Measurements from ENCODE around the gene ZNF189. TPM values are rescaled to one million over a fixed set of nuclear protein-coding genes. Genes with fewer than 3 reads are reported as not detected.

Gene ZNF189
- total RNA-seq, 1 donor from 2014 or later: 10.6 TPM

GRCh38 chr9:101451498-101451897 lies 52.8 kb downstream of the ZNF189 start:
- no peak overlapping the region for H3K27ac Mint-ChIP-seq
- no peaks in the 10 kb centered on the region for H3K9me3 Mint-ChIP-seq
- H3K4me1 Mint-ChIP-seq (ENCODE audit: low read depth): peaks cover 4% of the 10 kb centered on the region
- intact Hi-C loops (cut with micrococcal nuclease): no loop called here
- no peak for DNase-seq (ENCODE audit: low spot score)
- peaks cover 33% of the 10 kb centered on the region for H3K27me3 Mint-ChIP-seq (ENCODE audit: low read depth)
- no peak overlapping the region for H3K4me3 Mint-ChIP-seq (ENCODE audit: low read depth)
- H3K36me3 Mint-ChIP-seq (ENCODE audit: low read depth): no peaks in the 10 kb centered on the region

GRCh38 chr9:101453776-101454570 lies 55.3 kb downstream of the ZNF189 start:
- Mint-ChIP-seq H3K27me3 (ENCODE audit: low read depth) (peaks cover 23% of the 10 kb centered on the region), H3K27ac (no peak overlapping the region), H3K4me1 (ENCODE audit: low read depth) (no peaks in the 10 kb centered on the region), H3K4me3 (ENCODE audit: low read depth) (no peak overlapping the region), H3K36me3 (ENCODE audit: low read depth) (no peaks in the 10 kb centered on the region), H3K9me3 (no peaks in the 10 kb centered on the region)
- no peak for DNase-seq (ENCODE audit: low spot score)
- intact Hi-C loops (cut with micrococcal nuclease): no loop called here

GRCh38 chr9:101455656-101456240 lies 57.1 kb downstream of the ZNF189 start:
- DNase-seq (ENCODE audit: low spot score): no peak
- H3K36me3 Mint-ChIP-seq (ENCODE audit: low read depth): no peaks in the 10 kb centered on the region
- no peaks in the 10 kb centered on the region for H3K9me3 Mint-ChIP-seq
- H3K27ac Mint-ChIP-seq: no peak overlapping the region
- peaks cover 14% of the 10 kb centered on the region for H3K27me3 Mint-ChIP-seq (ENCODE audit: low read depth)
- intact Hi-C loops (cut with micrococcal nuclease): no loop called here
- no peak overlapping the region for H3K4me3 Mint-ChIP-seq (ENCODE audit: low read depth)
- H3K4me1 Mint-ChIP-seq (ENCODE audit: low read depth): no peaks in the 10 kb centered on the region

DNA sequence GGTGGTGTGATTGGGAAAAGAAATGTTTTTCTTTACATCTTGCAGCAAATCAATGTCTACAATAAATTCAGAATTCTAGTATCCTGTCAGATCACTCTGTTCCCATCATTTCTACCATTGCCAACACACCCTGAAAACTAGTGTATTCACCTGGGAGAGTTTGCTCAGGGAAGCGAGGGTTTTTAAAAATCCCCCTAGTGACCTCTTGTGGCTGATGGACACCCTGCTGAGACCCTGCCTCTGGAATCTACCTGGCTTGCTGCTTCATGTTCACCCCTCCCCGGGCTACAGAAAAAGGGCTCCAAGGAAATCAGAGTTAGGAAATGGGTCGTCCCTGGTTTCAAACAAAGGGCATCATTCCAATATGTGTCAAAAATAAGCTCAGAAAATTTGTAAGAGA lies 58.4 kb downstream of the ZNF189 start:
- Mint-ChIP-seq H3K9me3 (no peaks in the 10 kb centered on the region), H3K36me3 (ENCODE audit: low read depth) (no peaks in the 10 kb centered on the region), H3K27ac (no peak overlapping the region), H3K27me3 (ENCODE audit: low read depth) (peaks cover 8% of the 10 kb centered on the region), H3K4me3 (ENCODE audit: low read depth) (no peak overlapping the region), H3K4me1 (ENCODE audit: low read depth) (no peaks in the 10 kb centered on the region)
- intact Hi-C loops (cut with micrococcal nuclease): no loop called here
- no peak for DNase-seq (ENCODE audit: low spot score)

GRCh38 chr9:101458963-101459631 lies 60.4 kb downstream of the ZNF189 start:
- no peaks in the 10 kb centered on the region for H3K9me3 Mint-ChIP-seq
- H3K4me3 Mint-ChIP-seq (ENCODE audit: low read depth): no peak overlapping the region
- H3K27me3 Mint-ChIP-seq (ENCODE audit: low read depth): peaks cover 12% of the 10 kb centered on the region
- DNase-seq (ENCODE audit: low spot score): no peak
- intact Hi-C loops (cut with micrococcal nuclease): loop anchor here (1.0 kb wide), 1 partner anchor 71 kb away; no protein-coding TSS in a partner anchor
- H3K36me3 Mint-ChIP-seq (ENCODE audit: low read depth): no peaks in the 10 kb centered on the region
- H3K4me1 Mint-ChIP-seq (ENCODE audit: low read depth): no peaks in the 10 kb centered on the region
- no peak overlapping the region for H3K27ac Mint-ChIP-seq

Other genes starting within 250 kb of the ZNF189 start
- not detected in 2 replicates for gene BAAT, start 13.8 kb upstream of the ZNF189 start, total RNA-seq
- gene MRPL50, start 233 bp upstream of the ZNF189 start, total RNA-seq: 14.2 and 14.8 TPM in 2 replicates
- not detected in 2 replicates for gene ALDOB, start 36.9 kb downstream of the ZNF189 start, total RNA-seq
- gene RNF20, start 135.0 kb downstream of the ZNF189 start, total RNA-seq: 34.8 and 37.2 TPM in 2 replicates
- not detected in 2 replicates for gene PPP3R2, start 196.1 kb downstream of the ZNF189 start, total RNA-seq